ENCODE results near the gene KRTAP10-6.

The KRTAP10-6 gene

GRCh38 chr21:44637018-44637850 lies 44.9 kb upstream of the KRTAP10-6 start, which contains the start of gene KRTAP10-10:
KRTAP10-10 (plus strand) TSS chr21:44637356; CDS start chr21:44637418, 62 bp downstream.
- TF ChIP-seq, protein P1, sequence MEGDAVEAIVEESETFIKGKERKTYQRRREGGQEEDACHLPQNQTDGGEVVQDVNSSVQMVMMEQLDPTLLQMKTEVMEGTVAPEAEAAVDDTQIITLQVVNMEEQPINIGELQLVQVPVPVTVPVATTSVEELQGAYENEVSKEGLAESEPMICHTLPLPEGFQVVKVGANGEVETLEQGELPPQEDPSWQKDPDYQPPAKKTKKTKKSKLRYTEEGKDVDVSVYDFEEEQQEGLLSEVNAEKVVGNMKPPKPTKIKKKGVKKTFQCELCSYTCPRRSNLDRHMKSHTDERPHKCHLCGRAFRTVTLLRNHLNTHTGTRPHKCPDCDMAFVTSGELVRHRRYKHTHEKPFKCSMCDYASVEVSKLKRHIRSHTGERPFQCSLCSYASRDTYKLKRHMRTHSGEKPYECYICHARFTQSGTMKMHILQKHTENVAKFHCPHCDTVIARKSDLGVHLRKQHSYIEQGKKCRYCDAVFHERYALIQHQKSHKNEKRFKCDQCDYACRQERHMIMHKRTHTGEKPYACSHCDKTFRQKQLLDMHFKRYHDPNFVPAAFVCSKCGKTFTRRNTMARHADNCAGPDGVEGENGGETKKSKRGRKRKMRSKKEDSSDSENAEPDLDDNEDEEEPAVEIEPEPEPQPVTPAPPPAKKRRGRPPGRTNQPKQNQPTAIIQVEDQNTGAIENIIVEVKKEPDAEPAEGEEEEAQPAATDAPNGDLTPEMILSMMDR (conservative IDR thresholded peaks at IDR 0.05; ENCODE audit: low read length): no peak
- no peak for TF ChIP-seq EZH2phosphoT487 (IDR thresholded peaks at IDR 0.05; ENCODE audit: borderline replicate concordance)
- no peak within 1 kb of the TSS for H2AFZ ChIP-seq (ENCODE audit: low read length)
- H3F3A ChIP-seq (ENCODE audit: low read depth): no peaks in the 10 kb centered on the region
- H3K27me3 ChIP-seq (ENCODE audit: insufficient read depth, low read length, poor library complexity, severe bottlenecking): no peaks in the 10 kb centered on the region
- no peak within 1 kb of the TSS for H3K4me3 ChIP-seq (ENCODE audit: low read length, poor library complexity, severe bottlenecking)
- H3K9ac ChIP-seq (ENCODE audit: low read depth, low read length, poor library complexity, severe bottlenecking): no peak within 1 kb of the TSS
- no peaks in the 10 kb centered on the region for H3K9me2 ChIP-seq (replicated peaks; ENCODE audit: low read depth, low read length)
- H3K9me3 ChIP-seq (ENCODE audit: insufficient read depth, low read depth, low read length): peaks cover 6% of the 10 kb centered on the region; the same call in 1 of the 2 replicates
- no peaks in the 10 kb centered on the region for H4K20me1 ChIP-seq (ENCODE audit: insufficient read depth, low read length, poor library complexity, severe bottlenecking)
- H3K4me2 ChIP-seq (ENCODE audit: low read depth, low read length, poor library complexity, severe bottlenecking): no peak within 1 kb of the TSS
- no peaks in the 10 kb centered on the region for H3K4me1 ChIP-seq (ENCODE audit: insufficient read depth, low read length, poor library complexity, severe bottlenecking)
- H3K79me2 ChIP-seq (ENCODE audit: insufficient read depth, low read length): no peaks in the 10 kb centered on the region
- H3K36me3 ChIP-seq (ENCODE audit: insufficient read depth, low read length): no peaks in the 10 kb centered on the region

- Histone ChIP-seq H3K9ac (ENCODE audit: low read depth, low read length, poor library complexity, severe bottlenecking) (no peak overlapping the region), H3K36me3 (ENCODE audit: insufficient read depth, low read length) (no peaks in the 10 kb centered on the region), H3F3A (ENCODE audit: low read depth) (no peaks in the 10 kb centered on the region), H2AFZ (ENCODE audit: low read length) (no peak overlapping the region), H3K27me3 (ENCODE audit: insufficient read depth, low read length, poor library complexity, severe bottlenecking) (no peaks in the 10 kb centered on the region), H3K4me2 (ENCODE audit: low read depth, low read length, poor library complexity, severe bottlenecking) (no peak overlapping the region), H3K9me2 (replicated peaks; ENCODE audit: low read depth, low read length) (no peaks in the 10 kb centered on the region), H3K79me2 (ENCODE audit: insufficient read depth, low read length) (no peaks in the 10 kb centered on the region), H3K4me1 (ENCODE audit: insufficient read depth, low read length, poor library complexity, severe bottlenecking) (no peaks in the 10 kb centered on the region), H3K4me3 (ENCODE audit: low read length, poor library complexity, severe bottlenecking) (no peak overlapping the region), H4K20me1 (ENCODE audit: insufficient read depth, low read length, poor library complexity, severe bottlenecking) (no peaks in the 10 kb centered on the region), H3K9me3 (ENCODE audit: insufficient read depth, low read depth, low read length) (peaks cover 7% of the 10 kb centered on the region; the same call in 1 of the 2 replicates)
- TF ChIP-seq, protein P1 (conservative IDR thresholded peaks at IDR 0.05; ENCODE audit: low read length): no peak
- no peak for TF ChIP-seq EZH2phosphoT487 (IDR thresholded peaks at IDR 0.05; ENCODE audit: borderline replicate concordance)
Measured at GRCh38 chr21:44636209-44637017, 44.1 kb upstream of the KRTAP10-6 start.

- Histone ChIP-seq H3K4me1 (ENCODE audit: insufficient read depth, low read length, poor library complexity, severe bottlenecking) (no peaks in the 10 kb centered on the region), H3K9ac (ENCODE audit: low read depth, low read length, poor library complexity, severe bottlenecking) (no peak overlapping the region), H4K20me1 (ENCODE audit: insufficient read depth, low read length, poor library complexity, severe bottlenecking) (no peaks in the 10 kb centered on the region), H3K36me3 (ENCODE audit: insufficient read depth, low read length) (no peaks in the 10 kb centered on the region), H2AFZ (ENCODE audit: low read length) (no peak overlapping the region), H3K79me2 (ENCODE audit: insufficient read depth, low read length) (no peaks in the 10 kb centered on the region), H3K27me3 (ENCODE audit: insufficient read depth, low read length, poor library complexity, severe bottlenecking) (no peaks in the 10 kb centered on the region), H3K4me3 (ENCODE audit: low read length, poor library complexity, severe bottlenecking) (no peak overlapping the region), H3K9me3 (ENCODE audit: insufficient read depth, low read depth, low read length) (peaks cover 14% of the 10 kb centered on the region; the same call in 1 of the 2 replicates), H3F3A (ENCODE audit: low read depth) (no peaks in the 10 kb centered on the region), H3K4me2 (ENCODE audit: low read depth, low read length, poor library complexity, severe bottlenecking) (no peak overlapping the region), H3K9me2 (replicated peaks; ENCODE audit: low read depth, low read length) (no peaks in the 10 kb centered on the region)
- no peak for TF ChIP-seq EZH2phosphoT487 (IDR thresholded peaks at IDR 0.05; ENCODE audit: borderline replicate concordance)
- TF ChIP-seq, protein P1 (conservative IDR thresholded peaks at IDR 0.05; ENCODE audit: low read length): no peak
Measured at GRCh38 chr21:44632067-44632466, 39.8 kb upstream of the KRTAP10-6 start.

Measured in Loucy (cell line).